Gastrocnemius medialis (tissue), 4 donors: ENCODE measurements around the gene BICDL2.

Experiments
- POLR2A ChIP-seq, 2 donors: fragments of 450-650 bp; IDR thresholded peaks; one replicate each; pipeline ENCODE4 v1.6.1; 2017; ENCODE audit warnings: antibody characterized with exemption in 2 of 2, mild to moderate bottlenecking in 2 of 2, moderate library complexity in 2 of 2
- TF ChIP-seq, protein P1 (sequence below), 5 experiments: fragments of 450-650 bp in 3 of 5; fragments of 200-600 bp in 2 of 5; sonication (generic) in 2 of 5; IDR thresholded peaks in 4 of 5; conservative IDR thresholded peaks in 1 of 5; 1 replicate in 4 of 5; 2 replicates in 1 of 5; pipeline ENCODE4 v1.5.1; 2016 to 2019; ENCODE audit warnings: antibody characterized with exemption in 5 of 5, mild to moderate bottlenecking in 3 of 5, moderate library complexity in 3 of 5

DNA sequence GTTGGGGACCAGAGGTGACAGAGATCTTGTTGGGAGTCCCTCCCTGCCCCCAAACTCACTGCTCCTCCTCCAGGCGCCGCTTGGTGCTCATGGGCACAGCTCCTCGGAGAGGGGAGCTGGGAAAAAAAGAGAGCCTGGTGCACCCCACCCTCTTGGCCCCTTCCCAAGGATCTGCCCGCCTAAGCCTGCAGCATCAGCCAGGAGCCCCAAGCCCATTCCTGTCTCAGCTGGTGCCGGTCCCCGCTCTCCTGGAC, 13.4 kb downstream of the BICDL2 start:
- TF ChIP-seq, protein P1, sequence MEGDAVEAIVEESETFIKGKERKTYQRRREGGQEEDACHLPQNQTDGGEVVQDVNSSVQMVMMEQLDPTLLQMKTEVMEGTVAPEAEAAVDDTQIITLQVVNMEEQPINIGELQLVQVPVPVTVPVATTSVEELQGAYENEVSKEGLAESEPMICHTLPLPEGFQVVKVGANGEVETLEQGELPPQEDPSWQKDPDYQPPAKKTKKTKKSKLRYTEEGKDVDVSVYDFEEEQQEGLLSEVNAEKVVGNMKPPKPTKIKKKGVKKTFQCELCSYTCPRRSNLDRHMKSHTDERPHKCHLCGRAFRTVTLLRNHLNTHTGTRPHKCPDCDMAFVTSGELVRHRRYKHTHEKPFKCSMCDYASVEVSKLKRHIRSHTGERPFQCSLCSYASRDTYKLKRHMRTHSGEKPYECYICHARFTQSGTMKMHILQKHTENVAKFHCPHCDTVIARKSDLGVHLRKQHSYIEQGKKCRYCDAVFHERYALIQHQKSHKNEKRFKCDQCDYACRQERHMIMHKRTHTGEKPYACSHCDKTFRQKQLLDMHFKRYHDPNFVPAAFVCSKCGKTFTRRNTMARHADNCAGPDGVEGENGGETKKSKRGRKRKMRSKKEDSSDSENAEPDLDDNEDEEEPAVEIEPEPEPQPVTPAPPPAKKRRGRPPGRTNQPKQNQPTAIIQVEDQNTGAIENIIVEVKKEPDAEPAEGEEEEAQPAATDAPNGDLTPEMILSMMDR (IDR thresholded peaks at IDR 0.05 in 4 of 5, conservative IDR thresholded peaks at IDR 0.05 in 1 of 5) = no peak
- no peak for TF ChIP-seq POLR2A (IDR thresholded peaks at IDR 0.05)
